DOHH2 (cell line): ENCODE measurements around the gene CXCR5.

Source experiments
- CTCF ChIP-seq: fragments of 200-600 bp; sonication (generic); IDR thresholded peaks from one replicate; pipeline ENCODE4 v1.5.1; 2014; ENCODE audit warnings: antibody characterized with exemption, mild to moderate bottlenecking, low read depth, low read length; ENCODE audit not compliant: poor library complexity, severe bottlenecking
- EZH2phosphoT487 ChIP-seq: fragments of 200-600 bp; sonication (generic); IDR thresholded peaks from 2 replicates; pipeline ENCODE4 v1.6.1; 2017; ENCODE audit warnings: borderline replicate concordance, mild to moderate bottlenecking, antibody characterized with exemption, low read length, moderate library complexity, mixed read lengths

DNA sequence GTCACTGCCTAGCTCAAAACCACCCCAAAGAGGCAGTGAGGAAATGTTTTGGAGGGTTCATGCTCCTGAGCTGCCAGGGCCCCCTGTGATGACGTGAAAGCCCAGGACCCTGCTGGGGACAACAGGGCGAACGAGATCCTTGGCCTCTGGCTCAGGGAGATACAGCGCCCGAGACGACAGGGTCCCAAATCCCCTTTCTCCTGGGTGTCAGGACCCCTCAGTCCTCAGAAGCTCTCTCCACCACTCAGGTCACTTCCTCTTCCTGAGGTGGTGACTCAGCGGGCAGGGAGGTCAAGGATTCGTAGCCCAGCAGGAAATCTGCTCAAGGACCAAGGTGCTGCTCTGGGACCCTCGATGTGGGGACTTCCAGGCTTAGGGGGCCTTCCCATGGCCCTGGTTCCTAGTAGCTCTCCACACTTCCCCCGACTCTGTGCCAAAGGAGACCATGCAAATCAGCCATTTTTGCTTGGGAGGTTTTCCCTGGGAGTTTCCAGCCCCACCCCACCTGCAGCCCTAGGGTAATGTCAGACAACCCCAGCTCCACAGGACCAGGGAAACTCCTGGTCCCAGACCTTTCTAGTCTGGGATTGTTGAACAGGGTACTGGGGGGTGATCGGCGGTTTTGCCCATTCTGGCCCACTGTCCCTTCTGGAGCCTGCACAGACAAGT is 29.2 kb downstream of the CXCR5 start:
- no peak for TF ChIP-seq CTCF
- TF ChIP-seq EZH2phosphoT487, result no peak
